Osteoblast (primary cell): ENCODE results near the gene F7. TPM values are rescaled to one million over a fixed set of nuclear protein-coding genes. Genes with fewer than 3 reads are reported as not detected.
"Not testable (repeated sequence)": the region's sequence is repeated elsewhere in the genome, so short reads cannot be mapped to it uniquely, and the experiment has no call there.

Experiments used
- DNase-seq: peaks from one replicate; pipeline ENCODE4 v3.0.0; 2011; ENCODE audit warnings: low spot score, mixed read lengths; ENCODE audit not compliant: insufficient read length; ENCODE audit errors: missing footprints
- H2AFZ ChIP-seq: 2 replicates; pipeline ENCODE4 v1.6.0; 2011; ENCODE audit warnings: mild to moderate bottlenecking, low read length
- H3K27ac ChIP-seq: 2 replicates; pipeline ENCODE4 v1.5.1; 2011; ENCODE audit warnings: mild to moderate bottlenecking, low read depth, low read length, moderate library complexity
- H3K27me3 ChIP-seq: 2 replicates; pipeline ENCODE4 v1.6.0; 2012; ENCODE audit warnings: mild to moderate bottlenecking, control low read depth, inconsistent platforms, low read length, moderate library complexity; ENCODE audit not compliant: insufficient read depth
- H3K36me3 ChIP-seq: 2 replicates; pipeline ENCODE4 v1.5.1; 2011; ENCODE audit warnings: mild to moderate bottlenecking, low read length, control low read depth, moderate library complexity; ENCODE audit not compliant: insufficient read depth
- H3K4me1 ChIP-seq: 2 replicates; pipeline ENCODE4 v1.5.1; 2011; ENCODE audit warnings: mild to moderate bottlenecking, low read length, control low read depth, moderate library complexity; ENCODE audit not compliant: insufficient read depth
- H3K4me2 ChIP-seq: 2 replicates; pipeline ENCODE4 v1.6.0; 2011; ENCODE audit warnings: mild to moderate bottlenecking, low read length; ENCODE audit not compliant: insufficient read depth
- H3K4me3 ChIP-seq: fragments of 200-600 bp; sonication (generic); 3 replicates; pipeline ENCODE4 v1.5.1; 2012; ENCODE audit warnings: mild to moderate bottlenecking, low read length, inconsistent platforms; ENCODE audit not compliant: insufficient read depth
- H3K79me2 ChIP-seq: 2 replicates; pipeline ENCODE4 v1.6.0; 2012; ENCODE audit warnings: mild to moderate bottlenecking, low read length, control low read depth, inconsistent platforms; ENCODE audit not compliant: insufficient read depth
- H3K9me3 ChIP-seq: 2 replicates; pipeline ENCODE4 v1.5.1; 2011; ENCODE audit warnings: low read depth, low read length, control low read depth
- H4K20me1 ChIP-seq: 2 replicates; pipeline ENCODE4 v1.6.0; 2012; ENCODE audit warnings: mild to moderate bottlenecking, low read length, control low read depth; ENCODE audit not compliant: insufficient read depth
- CTCF ChIP-seq: IDR thresholded peaks from 2 replicates; pipeline ENCODE4 v1.5.1; 2011; ENCODE audit warnings: mild to moderate bottlenecking, low read depth, low read length, moderate library complexity; ENCODE audit errors: extremely low read depth
- total RNA-seq: library from RNA; depleted of rRNA; stranded (reverse); fragments of >200 nt; gene quantifications from 2 replicates; pipeline ENCODE4 v1.2.3, GENCODE V29; 2012

The F7 gene
- total RNA-seq, 1 donor = under 0.01 TPM

GRCh38 chr13:113110048-113110851, 4.7 kb downstream of the F7 start:
- Histone ChIP-seq H3K27ac (no peak overlapping the region), H4K20me1 (no peaks in the 10 kb centered on the region), H3K27me3 (peaks cover 15% of the 10 kb centered on the region), H3K9me3 (no peaks in the 10 kb centered on the region), H3K4me3 (no peak overlapping the region), H3K4me1 (no peaks in the 10 kb centered on the region), H3K4me2 (no peak overlapping the region), H3K36me3 (no peaks in the 10 kb centered on the region), H3K79me2 (no peaks in the 10 kb centered on the region), H2AFZ (no peak overlapping the region)
- no peak for TF ChIP-seq CTCF
- peak; percentile 89 for DNase-seq

- Histone ChIP-seq H3K4me3 (no peak overlapping the region), H3K9me3 (no peaks in the 10 kb centered on the region), H2AFZ (no peak overlapping the region), H3K27me3 (peaks cover 15% of the 10 kb centered on the region), H3K79me2 (no peaks in the 10 kb centered on the region), H3K27ac (no peak overlapping the region), H4K20me1 (no peaks in the 10 kb centered on the region), H3K4me2 (no peak overlapping the region), H3K4me1 (no peaks in the 10 kb centered on the region), H3K36me3 (no peaks in the 10 kb centered on the region)
- peak; percentile 26 for DNase-seq
- TF ChIP-seq CTCF = no peak
Measured at GRCh38 chr13:113110852-113111315, 5.3 kb downstream of the F7 start.

GRCh38 chr13:113111821-113112220, 6.2 kb downstream of the F7 start:
- H3K27me3 ChIP-seq = peaks cover 15% of the 10 kb centered on the region
- H3K79me2 ChIP-seq, H2AFZ ChIP-seq, H3K4me3 ChIP-seq, H3K27ac ChIP-seq, H4K20me1 ChIP-seq, H3K9me3 ChIP-seq, H3K4me1 ChIP-seq, H3K4me2 ChIP-seq, H3K36me3 ChIP-seq: not testable (repeated sequence)
- peak; percentile 6 for DNase-seq

- H4K20me1 ChIP-seq, H3K4me2 ChIP-seq, H3K36me3 ChIP-seq, DNase-seq, H3K4me3 ChIP-seq, H2AFZ ChIP-seq, H3K79me2 ChIP-seq, H3K4me1 ChIP-seq, H3K27ac ChIP-seq, H3K9me3 ChIP-seq: not testable (repeated sequence)
- H3K27me3 ChIP-seq = peaks cover 15% of the 10 kb centered on the region
Measured at GRCh38 chr13:113112475-113112874, 6.9 kb downstream of the F7 start.
